ENCODE measurements around the gene NOL8.
A peak's percentile ranks its signal among the peaks of the same experiment; 100 is the strongest.

Gene NOL8

DNA sequence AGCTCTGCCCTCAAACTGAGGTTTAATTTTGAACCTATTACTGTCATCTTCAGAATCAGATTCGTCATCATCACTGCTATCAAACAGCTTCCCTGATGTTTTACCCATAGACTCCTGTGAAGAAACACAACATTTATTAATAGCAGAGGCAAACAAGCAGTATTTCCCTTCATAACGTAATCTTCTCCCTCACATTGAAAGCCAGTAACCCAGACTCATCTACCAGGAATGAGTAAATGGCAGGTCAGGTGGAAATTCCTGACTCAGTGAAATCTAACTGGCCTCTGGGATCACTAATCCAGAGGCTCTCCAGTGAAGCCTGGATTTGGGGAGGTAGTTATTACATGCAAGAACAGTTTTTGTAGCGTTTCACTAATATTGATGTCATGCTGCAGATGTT, 14.6 kb downstream of the NOL8 start:
- DNase-seq = no peak

DNA sequence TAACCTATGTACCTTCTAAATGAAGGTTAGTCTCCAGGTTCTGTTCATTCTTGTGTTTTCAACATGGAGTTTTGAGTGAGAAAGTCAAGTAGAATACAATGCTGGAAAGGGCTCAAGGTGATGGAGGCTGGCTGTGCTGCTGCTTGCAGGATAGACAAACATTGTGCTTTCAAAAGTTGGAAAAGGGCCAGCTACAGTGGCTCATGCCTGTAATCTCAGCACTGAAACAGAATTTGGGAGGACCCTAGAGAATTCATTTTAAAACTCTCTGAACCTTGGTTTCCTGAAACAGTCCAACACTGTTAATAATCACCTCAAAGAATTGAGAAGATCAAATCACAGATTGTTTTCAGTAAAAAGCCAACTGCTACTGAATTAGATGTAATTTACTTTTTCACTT, 16.3 kb downstream of the NOL8 start:
- no peak for DNase-seq

DNA sequence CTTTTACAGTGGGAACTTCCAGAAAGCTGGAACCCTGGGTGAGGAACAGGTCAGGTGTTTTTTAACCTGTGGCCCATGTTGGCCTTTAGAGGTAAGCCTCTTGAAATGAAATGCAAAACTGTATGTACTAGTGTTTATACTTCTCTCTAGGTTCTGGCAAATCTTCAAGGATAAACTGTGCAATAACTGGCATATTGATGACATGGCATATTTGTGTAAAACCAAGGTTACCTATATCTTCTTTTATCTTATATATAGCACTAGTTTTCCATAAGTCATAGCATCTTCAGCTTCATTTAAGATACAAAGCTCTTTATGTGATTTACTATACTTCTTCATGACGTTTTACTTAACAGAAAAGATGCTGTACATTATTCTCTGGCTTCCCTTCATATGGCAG, 24.2 kb downstream of the NOL8 start:
- no peak for DNase-seq

DNA sequence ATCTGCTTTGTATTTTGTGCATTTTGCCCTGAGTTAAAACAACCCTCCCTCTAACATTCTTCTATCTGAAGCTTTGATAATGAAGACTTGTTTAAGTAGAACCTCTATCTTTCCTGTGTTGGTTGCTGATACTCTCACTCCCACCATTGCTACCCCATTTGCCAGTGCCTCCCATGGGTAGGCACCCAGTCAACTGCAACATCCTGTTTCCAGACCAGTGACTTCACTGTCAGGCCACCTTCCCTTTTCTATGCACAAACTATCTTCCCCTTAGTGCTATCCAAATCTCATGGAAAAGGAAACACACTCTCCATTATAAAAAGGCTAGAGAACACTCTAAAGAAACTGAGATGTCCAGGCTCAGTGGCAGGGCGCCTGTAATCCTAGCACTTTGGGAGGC, 26.0 kb downstream of the NOL8 start:
- DNase-seq = no peak

DNA sequence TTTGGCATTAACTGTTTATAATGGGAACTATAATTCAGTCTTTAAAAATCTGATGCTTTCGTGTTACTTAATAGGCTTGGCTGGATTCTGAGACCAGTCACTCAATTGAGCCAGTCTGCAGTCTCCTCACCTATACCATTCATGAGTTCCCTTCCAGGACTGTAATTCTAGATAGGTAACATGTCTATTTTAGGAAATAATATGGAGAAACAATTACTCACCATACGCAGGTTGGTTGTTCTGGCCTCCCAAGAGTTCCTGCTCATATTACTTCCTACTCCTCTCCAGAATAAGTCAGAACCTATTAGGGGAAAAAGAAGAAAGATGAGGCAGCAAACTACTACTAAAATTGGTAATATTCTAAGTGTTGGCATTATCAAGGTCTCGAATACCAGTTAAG, 27.1 kb downstream of the NOL8 start:
- DNase-seq = no peak

DNA sequence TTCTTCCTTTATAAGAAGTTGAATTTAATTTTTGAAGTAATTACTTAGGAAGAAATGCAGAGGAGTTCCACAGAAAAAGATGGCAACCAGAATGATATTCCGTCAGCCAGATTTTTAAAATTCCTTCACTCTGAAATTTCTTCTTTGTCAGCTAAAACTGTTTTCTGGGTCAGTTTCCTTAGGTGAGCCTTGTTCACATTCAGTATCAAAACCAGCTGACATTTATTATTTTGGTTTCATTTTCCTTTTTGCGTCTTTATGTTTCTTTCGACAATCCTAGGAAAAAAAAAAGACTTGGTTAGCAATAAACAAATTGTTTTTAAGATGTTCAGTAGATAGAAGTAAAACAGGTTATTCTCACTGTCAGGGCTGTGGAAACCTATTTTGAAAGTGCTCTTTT, 27.5 kb downstream of the NOL8 start:
- no peak for DNase-seq

DNA sequence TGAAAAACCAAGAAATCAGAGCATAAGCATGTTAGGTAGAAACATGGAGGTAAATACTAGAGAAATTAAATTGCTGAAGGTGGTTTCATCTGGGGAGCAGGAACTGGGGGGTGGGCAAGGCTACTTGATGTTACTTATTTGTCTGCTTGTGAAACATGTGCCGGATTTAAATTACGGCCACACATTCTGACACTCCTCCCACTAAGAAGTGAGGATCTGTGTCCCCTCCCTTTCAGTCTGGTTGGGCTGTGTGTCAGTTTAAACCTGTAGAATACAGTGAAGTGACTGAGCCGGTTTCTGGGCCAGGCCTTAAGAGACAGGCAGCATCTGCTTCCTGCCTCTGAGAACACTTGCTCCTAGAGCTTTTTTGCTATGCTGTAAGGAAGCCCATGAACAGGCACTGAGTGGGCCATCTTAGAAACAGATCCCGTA, 29.3 kb downstream of the NOL8 start:
- no peak for DNase-seq

DNA sequence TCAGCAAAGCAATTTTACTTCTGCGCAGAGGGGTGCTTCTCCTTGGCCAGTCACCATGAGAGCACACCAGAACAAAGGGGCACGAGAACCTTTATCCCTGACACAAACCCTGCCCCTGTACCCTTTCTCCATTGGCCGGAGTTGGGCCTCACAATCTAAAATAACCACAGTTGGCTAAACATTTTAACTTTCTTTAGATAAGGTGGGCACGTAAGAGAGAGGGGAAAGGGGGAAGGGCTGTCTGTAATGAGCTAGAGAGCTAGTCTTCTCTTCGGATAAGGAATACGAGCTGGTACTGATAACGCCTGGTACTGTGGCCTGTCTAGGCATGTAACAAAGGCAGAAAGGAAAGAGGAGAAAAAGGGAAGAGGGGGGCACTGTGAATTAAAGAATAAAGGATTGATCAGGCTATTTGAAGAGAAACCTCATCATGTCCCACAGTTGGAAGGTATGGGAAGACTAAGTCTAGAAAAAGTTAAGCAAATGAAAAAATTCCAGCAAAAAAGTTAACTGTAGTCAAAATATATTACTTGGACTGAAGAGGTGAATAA, 29.8 kb downstream of the NOL8 start:
- DNase-seq = no peak

DNA sequence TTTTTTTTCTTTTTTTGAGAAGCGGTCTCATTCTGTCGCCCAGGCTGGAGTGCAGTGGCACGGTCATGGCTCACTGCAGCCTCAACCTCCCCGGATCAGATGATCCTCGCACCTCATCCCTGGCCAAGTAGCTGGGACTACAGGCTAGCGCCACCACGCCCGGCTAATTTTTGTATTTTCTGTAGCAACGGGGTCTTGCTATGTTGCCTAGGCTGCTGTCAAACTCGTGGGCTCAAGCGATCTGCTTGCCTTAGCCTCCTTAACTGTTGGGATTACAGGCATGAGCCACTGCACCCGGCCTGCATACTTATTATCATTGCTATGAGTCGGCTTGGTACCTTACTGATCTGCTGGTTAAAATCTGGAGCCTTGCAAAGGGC, 30.9 kb downstream of the NOL8 start:
- DNase-seq = no peak

DNA sequence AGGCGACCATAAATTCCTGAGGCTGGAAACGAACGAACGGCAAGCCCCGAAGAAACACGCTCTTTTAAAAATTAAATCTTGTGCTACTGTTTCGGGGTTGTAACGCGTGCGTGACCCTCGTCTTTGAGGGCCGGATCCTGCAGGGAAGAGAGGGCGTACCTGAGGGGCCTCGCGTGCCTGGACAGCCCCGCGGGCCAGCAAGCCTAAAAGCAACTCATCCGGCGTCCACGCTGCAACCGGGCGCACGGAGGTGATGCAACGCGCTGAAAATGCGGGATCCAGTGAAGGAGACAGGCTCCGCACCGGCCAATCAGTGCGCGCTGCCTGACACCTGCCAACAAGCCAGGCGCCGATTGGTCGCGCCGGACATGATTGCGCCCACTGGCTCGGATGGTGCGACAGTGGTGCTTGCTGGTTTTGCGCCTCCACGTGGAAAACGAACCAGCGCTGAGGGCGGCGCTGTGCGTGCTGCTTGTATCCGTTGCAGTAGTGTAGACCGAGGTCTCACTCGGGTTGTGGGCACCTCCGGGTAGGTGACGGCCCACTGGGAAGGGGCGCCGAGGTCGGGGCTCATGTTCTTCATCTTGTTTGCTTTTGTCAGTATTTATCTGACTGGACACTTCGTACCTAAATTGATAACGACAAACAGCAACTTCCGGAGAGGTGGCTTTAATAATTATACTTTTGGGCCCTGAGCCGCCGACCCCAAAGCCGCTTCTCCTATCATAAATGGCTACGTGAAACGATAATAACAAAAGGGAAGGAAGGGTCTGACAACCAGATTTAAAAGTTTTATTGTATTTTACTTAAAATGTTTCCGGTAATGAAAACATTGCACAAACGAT, 31.5 kb downstream of the NOL8 start, which contains the start of gene IARS1:
IARS1 (minus strand) TSS at position 246 of the 845 bp plus-strand sequence. CDS start 4,278 bp downstream, outside the sequence.
- DNase-seq = peak; percentile 72

DNA sequence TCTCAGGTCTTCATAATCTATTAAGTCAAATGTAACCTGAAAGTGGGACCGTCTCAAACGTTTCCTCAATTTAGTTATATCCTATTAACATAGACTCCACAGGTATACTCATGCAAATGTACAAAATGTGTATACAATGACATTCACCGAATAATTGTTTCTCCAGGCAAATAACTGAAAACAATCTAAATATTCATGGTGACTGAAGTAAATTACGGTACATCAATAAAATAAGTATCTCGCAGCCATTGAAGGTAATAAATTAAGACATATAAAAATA, 32.1 kb downstream of the NOL8 start:
- no peak for DNase-seq

DNA sequence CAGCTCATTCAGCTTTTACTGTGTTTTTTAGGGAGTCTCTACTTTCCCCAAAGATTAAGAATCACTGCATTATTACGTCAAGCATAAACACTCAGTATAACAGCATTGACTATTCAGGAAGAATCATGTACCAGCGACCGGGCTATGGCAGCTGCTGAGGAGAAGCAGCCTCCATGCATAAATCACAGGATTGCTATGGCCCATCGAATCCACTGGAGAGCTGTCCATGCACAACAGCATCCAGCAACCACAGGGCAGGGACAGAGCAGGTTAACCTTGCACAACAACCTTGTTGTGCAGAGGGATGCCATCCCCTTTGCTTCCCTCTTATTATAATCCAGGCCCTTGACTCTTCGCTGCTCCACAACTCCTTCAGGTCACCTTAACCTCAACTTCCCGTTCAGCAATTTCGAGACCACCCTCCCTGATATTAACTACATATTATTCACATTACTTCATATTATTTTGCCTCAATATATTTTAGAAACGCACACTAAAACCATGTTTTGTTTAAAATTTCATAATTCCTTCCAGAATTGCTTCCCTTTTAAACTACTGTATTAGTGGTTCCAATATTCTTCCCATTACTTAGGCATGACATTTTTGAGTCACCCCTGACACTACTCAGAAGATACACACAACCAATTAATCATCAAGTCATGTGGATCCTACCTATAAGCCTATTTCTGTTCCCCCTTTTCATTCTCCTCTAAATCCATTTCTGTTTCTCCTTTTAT, 32.6 kb downstream of the NOL8 start:
- DNase-seq = no peak

DNA sequence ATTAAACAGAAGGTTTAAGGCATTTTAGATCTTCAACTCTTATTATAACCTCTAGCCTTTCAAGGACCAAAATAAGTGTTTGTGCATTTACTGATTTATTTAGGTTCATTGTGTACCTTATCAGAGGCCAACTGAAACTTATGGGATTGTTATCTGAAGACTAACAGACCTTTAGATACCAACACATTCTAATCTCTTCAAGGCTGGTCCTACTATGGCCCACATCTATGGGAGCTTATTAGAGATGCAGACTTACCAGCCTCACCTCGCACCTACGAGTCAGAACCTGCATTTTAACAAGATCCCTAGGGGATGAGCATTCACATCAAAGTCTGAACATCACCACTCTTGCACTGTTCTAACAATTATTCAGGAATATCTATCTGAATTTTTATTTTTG, 33.6 kb downstream of the NOL8 start:
- DNase-seq = no peak

DNA sequence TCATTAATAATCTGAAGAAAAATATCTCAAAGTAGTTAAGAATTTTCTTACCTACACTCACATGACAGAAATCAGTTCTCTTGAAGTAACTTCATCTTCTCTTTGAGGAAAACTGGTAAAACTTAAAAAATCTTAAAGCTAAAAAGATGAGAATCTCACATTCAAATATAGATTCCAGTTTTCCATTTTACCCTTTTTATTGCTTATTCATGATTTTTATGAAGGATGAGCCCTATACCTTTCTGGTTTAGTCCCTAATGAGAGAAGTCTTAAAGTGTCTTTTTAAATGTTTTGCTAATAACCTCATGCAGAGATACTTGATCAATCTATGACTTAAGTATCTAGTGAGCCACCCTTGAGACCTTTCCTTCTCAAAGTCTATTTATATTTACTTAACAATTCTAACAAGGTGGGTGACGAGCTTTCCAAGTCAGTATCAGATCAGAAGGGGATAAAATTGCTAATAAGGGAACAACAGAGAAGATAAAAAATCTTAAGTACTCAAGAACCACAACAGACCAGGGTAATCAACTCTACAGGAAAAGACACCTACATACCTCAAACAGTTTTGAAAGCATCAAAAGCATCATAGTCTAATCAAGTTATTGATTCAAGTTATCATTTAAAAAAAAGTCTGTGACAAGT, 34.2 kb downstream of the NOL8 start:
- no peak for DNase-seq

DNA sequence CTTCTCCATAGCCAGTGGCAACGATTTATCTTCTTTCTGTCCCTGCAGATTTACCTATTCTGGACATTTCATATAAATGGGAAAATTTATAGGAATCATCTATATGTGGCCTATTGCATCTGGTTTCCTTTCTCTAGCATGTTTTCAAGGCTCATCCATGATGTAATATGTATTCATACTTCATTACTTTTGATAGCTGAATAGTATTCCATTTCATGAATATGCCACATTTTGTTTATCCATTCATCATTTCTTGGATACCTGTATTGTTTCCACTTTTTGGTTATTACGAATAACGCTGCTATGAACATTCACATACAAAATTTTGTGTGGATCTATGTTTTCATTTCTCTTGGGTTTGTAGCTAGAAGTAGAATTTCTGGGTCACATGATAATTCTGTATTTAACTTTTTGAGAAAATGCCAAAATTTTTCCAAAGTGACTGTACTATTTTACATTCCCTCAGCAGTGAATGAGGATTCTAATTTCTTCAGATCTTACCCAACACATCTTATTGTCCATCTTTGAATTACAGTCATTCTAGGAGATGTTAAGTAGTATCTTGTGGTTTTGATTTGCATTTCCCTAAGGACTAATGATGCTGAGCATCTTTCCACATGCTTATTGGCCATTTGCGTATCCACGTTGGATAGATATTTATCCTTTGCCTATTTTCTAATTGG, 35.3 kb downstream of the NOL8 start:
- no peak for DNase-seq

DNA sequence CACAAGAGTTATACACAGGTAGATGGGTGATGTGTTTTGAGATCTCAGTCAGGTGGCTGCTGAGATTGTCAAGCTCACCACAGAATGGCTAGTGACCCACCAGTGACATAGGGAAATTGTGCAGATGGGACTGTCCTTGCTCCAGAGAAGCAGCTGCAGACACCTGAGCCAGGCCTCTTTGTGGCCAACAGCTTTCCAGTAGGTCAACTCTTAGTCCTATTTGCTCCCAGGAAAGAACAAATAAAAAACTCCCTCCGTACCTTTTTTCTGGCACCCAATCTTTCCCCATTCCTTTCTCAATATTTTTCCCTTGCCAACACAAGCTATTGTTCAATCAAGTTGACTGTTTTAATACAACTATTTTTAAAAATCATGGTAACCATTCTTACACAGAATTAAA, 45.8 kb downstream of the NOL8 start:
- DNase-seq = no peak

DNA sequence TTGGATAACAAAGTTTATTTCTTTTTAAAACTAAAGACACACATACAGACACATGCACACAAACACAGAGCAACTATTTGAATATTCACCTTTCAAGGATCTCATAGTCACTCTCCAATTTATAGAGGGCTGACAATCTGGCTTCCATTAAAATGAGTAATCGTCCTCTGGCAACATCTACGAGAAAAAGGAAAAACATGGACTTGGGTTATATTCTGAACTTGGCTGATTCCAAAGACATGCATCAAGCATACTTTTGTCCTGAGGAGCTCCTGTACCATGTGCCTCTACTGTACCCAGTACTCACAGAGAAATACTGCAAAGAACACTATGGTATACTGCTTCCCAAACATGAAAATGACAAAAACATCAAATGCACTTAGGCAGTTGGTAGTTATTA, 47.0 kb downstream of the NOL8 start:
- no peak for DNase-seq

DNA sequence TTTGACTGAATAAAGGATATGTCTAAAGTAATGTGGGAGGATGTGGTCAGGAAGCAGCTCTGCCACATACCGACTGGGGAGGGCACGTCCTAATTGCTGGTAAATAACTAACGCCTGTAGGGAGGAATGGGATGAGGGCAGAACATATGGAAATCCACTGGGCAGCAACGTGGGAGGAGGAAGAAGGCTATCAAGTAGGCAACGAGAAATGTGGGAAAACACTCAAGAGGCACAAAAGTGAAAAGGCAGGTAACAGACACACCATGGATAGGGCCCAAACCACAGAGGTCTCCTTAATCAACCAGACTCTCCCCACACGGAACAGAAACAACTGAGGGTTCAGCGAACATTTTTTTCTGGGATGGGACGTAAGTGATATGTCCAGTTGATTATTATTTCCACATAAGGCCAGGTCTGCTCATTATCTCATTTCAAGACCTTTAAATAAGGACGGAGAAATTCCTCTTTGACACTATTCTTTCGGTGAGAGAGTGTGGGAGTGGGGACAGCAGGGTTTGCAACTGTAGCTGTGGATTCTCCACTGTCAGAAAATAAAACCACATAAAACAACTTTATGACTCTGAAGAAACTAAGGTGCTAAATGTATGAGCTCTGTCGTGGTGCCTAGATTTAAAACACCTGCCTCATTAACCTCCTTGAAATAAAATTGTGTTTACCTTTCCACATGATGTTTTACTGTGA, 48.7 kb downstream of the NOL8 start:
- DNase-seq = no peak

DNA sequence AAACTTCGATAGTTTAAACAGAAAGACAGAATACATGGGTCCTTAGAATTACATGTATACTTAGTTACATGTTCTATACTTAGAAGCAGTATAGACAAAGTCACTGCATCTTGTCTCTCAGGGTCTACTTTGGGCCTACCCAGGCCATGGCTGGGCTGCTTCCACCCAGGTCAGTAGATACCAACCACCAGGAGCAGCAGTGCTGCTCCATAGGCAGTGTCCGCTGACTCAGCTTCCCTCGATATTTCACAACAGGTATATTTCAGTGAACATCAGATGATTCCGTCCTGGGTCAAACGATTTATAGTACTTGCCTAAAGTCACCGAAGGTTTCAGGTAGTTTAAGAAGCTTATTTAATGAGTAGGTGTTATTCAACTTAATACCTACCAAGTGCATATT, 49.6 kb downstream of the NOL8 start:
- no peak for DNase-seq

DNA sequence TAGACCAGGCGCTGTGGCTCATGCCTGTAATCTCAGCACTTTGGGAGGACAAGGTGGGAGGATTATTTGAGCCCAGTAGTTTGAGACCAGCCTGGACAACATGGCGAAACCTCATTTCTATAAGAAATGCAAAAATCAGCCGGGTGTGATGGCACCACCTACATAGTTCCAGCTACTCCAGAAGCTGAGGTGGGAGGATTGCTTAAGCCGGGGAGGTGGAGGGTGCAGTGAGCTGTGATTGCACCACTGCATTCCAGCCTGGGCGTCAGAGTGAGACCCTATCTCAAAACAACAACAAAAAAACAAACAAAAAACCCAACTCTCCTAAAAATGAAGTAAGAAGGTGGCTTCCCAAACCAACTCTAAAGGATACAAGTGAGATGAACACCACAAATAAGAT, 54.6 kb downstream of the NOL8 start:
- no peak for DNase-seq

DNA sequence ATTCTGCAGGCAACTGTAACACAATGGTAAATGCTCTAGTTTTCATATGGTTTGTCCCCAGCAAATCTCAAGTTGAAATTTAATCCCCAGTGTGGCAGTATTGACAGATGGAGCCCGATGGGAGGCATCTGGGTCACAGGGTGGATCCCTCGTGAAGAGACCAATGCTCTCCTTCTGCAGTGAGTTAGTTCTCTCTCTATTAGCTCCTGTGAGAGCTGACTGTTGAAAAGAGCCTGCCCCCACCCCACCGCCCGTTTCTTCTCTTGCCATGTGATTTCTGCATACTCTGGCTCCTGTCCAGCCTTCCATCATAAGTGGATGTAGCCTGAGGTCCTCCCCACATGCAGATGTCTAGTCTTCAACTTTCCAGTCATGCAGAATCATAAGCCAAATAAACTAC, 58.7 kb downstream of the NOL8 start:
- no peak for DNase-seq

DNA sequence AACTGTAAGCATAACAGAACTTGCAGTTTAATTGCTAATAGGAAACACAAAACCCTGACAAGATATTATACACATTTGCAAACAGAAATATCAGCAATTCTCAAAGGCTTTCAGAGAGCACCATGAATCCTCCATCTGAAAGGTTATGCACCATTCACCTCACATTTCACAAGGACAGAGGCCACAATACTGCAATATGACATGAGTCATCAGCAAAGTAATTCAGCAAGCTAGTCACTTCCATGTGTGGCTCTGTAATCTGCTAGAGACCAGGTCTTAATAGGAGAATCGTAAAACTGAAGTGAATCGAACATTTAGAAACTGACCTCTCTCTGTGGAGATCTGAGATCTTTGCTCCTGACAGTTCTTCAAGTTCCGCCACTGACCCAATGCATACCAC, 60.0 kb downstream of the NOL8 start:
- DNase-seq = no peak

DNA sequence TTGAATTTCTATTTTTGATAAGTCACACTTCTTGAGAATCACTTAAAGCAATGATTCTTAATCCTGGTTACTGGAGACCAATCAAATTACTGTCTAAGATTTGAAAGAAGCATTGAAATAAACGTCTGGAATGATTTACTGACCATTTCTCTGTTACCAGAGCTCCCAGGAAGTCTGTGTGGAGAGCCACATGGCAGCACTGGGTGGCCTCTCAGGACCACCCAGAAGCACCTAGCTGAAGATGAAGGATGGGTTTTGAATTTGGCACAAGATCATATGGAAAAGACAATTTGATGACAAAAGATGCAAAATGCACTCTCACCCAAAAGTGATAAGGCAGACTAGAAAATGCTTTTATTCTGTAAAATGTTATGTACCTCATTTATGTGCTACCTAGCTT, 62.0 kb downstream of the NOL8 start:
- no peak for DNase-seq

Measured in DMS79 (cell line).